H1 (cell line): ENCODE results near the gene DPEP3. TPM values are rescaled to one million over a fixed set of nuclear protein-coding genes. Genes with fewer than 3 reads are reported as not detected.

ENCODE experiments used
- CTCF ChIA-PET: fragments of 300-600 bp; sonication (Branson Sonifier 250); formaldehyde crosslinking; loops from one replicate; lab custom pipeline; 2021; ENCODE audit not compliant: partially characterized antibody; lab: Charles Lee
- POLR2A ChIA-PET: fragments of 300-600 bp; sonication (Branson Sonifier 250); formaldehyde crosslinking; loops from one replicate; lab custom pipeline; 2021; ENCODE audit warnings: inconsistent platforms; ENCODE audit not compliant: partially characterized antibody; lab: Charles Lee
- DNase-seq, 2 experiments: peaks; one replicate each; pipeline versions ENCODE4 v3.0.0 to v3.0.0-alpha.2; 2010 to 2022; ENCODE audit warnings: low spot score in 2 of 2, low read depth in 1 of 2, mixed read lengths in 1 of 2
- FAIRE-seq: peaks from 2 replicates; lab custom pipeline; 2011; peaks lifted over from hg19 to GRCh38; lab: Jason Lieb, UNC
- H2AFZ ChIP-seq: 2 replicates; pipeline ENCODE4 v1.8.1; 2012; ENCODE audit warnings: low read length, inconsistent platforms
- H2AK5ac ChIP-seq: 2 replicates; pipeline ENCODE4 v1.6.1; 2013; ENCODE audit warnings: low read depth, low read length
- H2BK120ac ChIP-seq: replicated peaks from 2 replicates; pipeline ENCODE3; 2013; ENCODE audit warnings: low read depth, low read length, inconsistent platforms
- H2BK12ac ChIP-seq: 2 replicates; pipeline ENCODE4 v1.6.1; 2013; ENCODE audit warnings: low read depth, low read length
- H2BK15ac ChIP-seq: 2 replicates; pipeline ENCODE4 v1.6.1; 2013; ENCODE audit warnings: low read length
- H2BK20ac ChIP-seq: 2 replicates; pipeline ENCODE4 v1.6.1; 2013; ENCODE audit warnings: low read length
- H2BK5ac ChIP-seq: 2 replicates; pipeline ENCODE4 v1.6.1; 2013; ENCODE audit warnings: low read depth, low read length
- H3K14ac ChIP-seq: 2 replicates; pipeline ENCODE4 v1.6.1; 2013; ENCODE audit warnings: inconsistent platforms; ENCODE audit not compliant: insufficient read length
- H3K18ac ChIP-seq: 2 replicates; pipeline ENCODE4 v1.6.1; 2013; ENCODE audit warnings: low read length; ENCODE audit errors: extremely low read depth
- H3K23ac ChIP-seq: 2 replicates; pipeline ENCODE4 v1.6.1; 2013; ENCODE audit warnings: inconsistent platforms; ENCODE audit not compliant: insufficient read length
- H3K23me2 ChIP-seq: 2 replicates; pipeline ENCODE4 v1.6.1; 2013; ENCODE audit warnings: low read depth, low read length
- H3K27ac ChIP-seq: 2 replicates; pipeline ENCODE4 v1.6.1; 2011; ENCODE audit warnings: low read depth, low read length, inconsistent platforms
- H3K27me3 ChIP-seq, 4 experiments: replicated peaks in 1 of 4; 1 replicate in 1 of 4; 2 replicates in 3 of 4; pipeline versions ENCODE4 v1.6.1 to v1.8.1; 2011 to 2013; ENCODE audit warnings: low read length in 3 of 4, mild to moderate bottlenecking in 3 of 4, inconsistent platforms in 2 of 4, mixed read lengths in 2 of 4, moderate library complexity in 1 of 4; ENCODE audit not compliant: control insufficient read depth in 3 of 4, insufficient read depth in 3 of 4; ENCODE audit errors: extremely low read depth in 1 of 4
- H3K36me3 ChIP-seq, 4 experiments: 2 replicates each; pipeline versions ENCODE4 v1.6.1 to v1.8.1; 2011 to 2013; ENCODE audit warnings: mild to moderate bottlenecking in 4 of 4, low read length in 3 of 4, moderate library complexity in 2 of 4, control low read depth in 1 of 4, inconsistent platforms in 1 of 4; ENCODE audit not compliant: insufficient read depth in 4 of 4, control insufficient read depth in 2 of 4
- H3K4ac ChIP-seq: replicated peaks from 2 replicates; pipeline ENCODE3; 2013; ENCODE audit warnings: low read length, low read depth, mixed read lengths, inconsistent platforms; ENCODE audit not compliant: insufficient read length
- H3K4me1 ChIP-seq, 4 experiments: replicated peaks in 1 of 4; 1 replicate in 1 of 4; 2 replicates in 3 of 4; pipeline versions ENCODE4 v1.6.1 to v1.8.1; 2011 to 2013; ENCODE audit warnings: low read length in 3 of 4, inconsistent platforms in 2 of 4, mixed read lengths in 1 of 4; ENCODE audit not compliant: insufficient read depth in 4 of 4, control insufficient read depth in 3 of 4
- H3K4me2 ChIP-seq, 2 experiments: 2 replicates each; pipeline versions ENCODE4 v1.6.1 to v1.8.1; 2011 to 2013; ENCODE audit warnings: low read depth in 2 of 2, low read length in 2 of 2, control low read depth in 1 of 2, inconsistent platforms in 1 of 2, mild to moderate bottlenecking in 1 of 2; ENCODE audit not compliant: insufficient read depth in 1 of 2
- H3K4me3 ChIP-seq, 4 experiments: fragments of 200-600, 300-600 bp in 1 of 4; sonication (generic), shearing (Covaris generic), sonication (Bioruptor Twin) in 1 of 4; 2 replicates each; pipeline versions ENCODE4 v1.5.1 to v1.8.1; 2011 to 2016; ENCODE audit warnings: low read length in 4 of 4, low read depth in 3 of 4, control low read depth in 2 of 4, inconsistent platforms in 2 of 4, mild to moderate bottlenecking in 2 of 4, mixed read lengths in 1 of 4, moderate library complexity in 1 of 4; ENCODE audit not compliant: insufficient read depth in 2 of 4; ENCODE audit errors: extremely low read depth in 1 of 4
- H3K56ac ChIP-seq: replicated peaks from 2 replicates; pipeline ENCODE3; 2013; ENCODE audit warnings: low read depth, mild to moderate bottlenecking, mixed read lengths, low read length, inconsistent platforms; ENCODE audit not compliant: insufficient read length
- H3K79me1 ChIP-seq: 2 replicates; pipeline ENCODE4 v1.6.1; 2013; ENCODE audit warnings: low read depth, low read length, control low read depth
- H3K79me2 ChIP-seq, 2 experiments: 2 replicates each; pipeline versions ENCODE4 v1.6.1 to v1.8.1; 2012 to 2013; ENCODE audit warnings: low read length in 2 of 2, mild to moderate bottlenecking in 2 of 2, inconsistent platforms in 1 of 2; ENCODE audit not compliant: insufficient read depth in 2 of 2, control insufficient read depth in 1 of 2
- H3K9ac ChIP-seq, 4 experiments: replicated peaks in 1 of 4; 1 replicate in 1 of 4; 2 replicates in 3 of 4; pipeline versions ENCODE4 v1.6.1 to v1.8.1; 2011 to 2013; ENCODE audit warnings: low read depth in 3 of 4, low read length in 3 of 4, control low read depth in 2 of 4, mild to moderate bottlenecking in 2 of 4, moderate library complexity in 2 of 4, inconsistent platforms in 1 of 4; ENCODE audit errors: extremely low read depth in 1 of 4
- H3K9me3 ChIP-seq, 2 experiments: 2 replicates each; pipeline versions ENCODE4 v1.6.1 to v1.8.1; 2012 to 2013; ENCODE audit warnings: mild to moderate bottlenecking in 2 of 2, moderate library complexity in 2 of 2, control low read depth in 1 of 2, inconsistent platforms in 1 of 2, low read depth in 1 of 2, low read length in 1 of 2, mixed read lengths in 1 of 2; ENCODE audit not compliant: insufficient read depth in 2 of 2
- H4K20me1 ChIP-seq, 2 experiments: replicated peaks in 1 of 2; 2 replicates each; pipeline versions ENCODE3 to v1.8.1; 2011 to 2013; ENCODE audit warnings: inconsistent platforms in 2 of 2, low read length in 2 of 2, mild to moderate bottlenecking in 1 of 2; ENCODE audit not compliant: insufficient read depth in 2 of 2, control insufficient read depth in 1 of 2
- H4K5ac ChIP-seq: 2 replicates; pipeline ENCODE4 v1.6.1; 2013; ENCODE audit warnings: low read length, low read depth, mixed read lengths, inconsistent platforms; ENCODE audit not compliant: insufficient read length
- H4K8ac ChIP-seq: 2 replicates; pipeline ENCODE4 v1.8.0; 2013; ENCODE audit warnings: mild to moderate bottlenecking, moderate library complexity, low read length, inconsistent platforms; ENCODE audit not compliant: insufficient read depth; ENCODE audit errors: extremely low read depth
- H4K91ac ChIP-seq: replicated peaks from 2 replicates; pipeline ENCODE3; 2013; ENCODE audit warnings: low read length, mixed read lengths, inconsistent platforms; ENCODE audit not compliant: insufficient read length
- CREB1 ChIP-seq: IDR thresholded peaks from 2 replicates; pipeline ENCODE4 v1.6.1; 2012; ENCODE audit warnings: inconsistent platforms
- CTCF ChIP-seq, 3 experiments: IDR thresholded peaks; 1 replicate in 2 of 3; 2 replicates in 1 of 3; pipeline versions ENCODE4 v1.5.1 to v1.6.1; 2011; ENCODE audit warnings: low read length in 3 of 3, mild to moderate bottlenecking in 3 of 3, inconsistent platforms in 2 of 3, low read depth in 1 of 3, moderate library complexity in 1 of 3; ENCODE audit not compliant: insufficient read depth in 1 of 3; ENCODE audit errors: control extremely low read depth in 1 of 3
- RAD21 ChIP-seq, 2 experiments: IDR thresholded peaks in 1 of 2; conservative IDR thresholded peaks in 1 of 2; 2 replicates each; pipeline ENCODE4 v1.6.1; 2011; ENCODE audit warnings: low read depth in 2 of 2, low read length in 2 of 2, improper control_type of control experiment in 1 of 2, inconsistent platforms in 1 of 2, mild to moderate bottlenecking in 1 of 2, moderate library complexity in 1 of 2
- WGBS, 2 experiments: shearing (Covaris generic) in 1 of 2; methylation state at CpG; one replicate each; pipeline versions ENCODE4 v1.1.6 to v1.1.7; 2013 to 2015; ENCODE audit warnings: low lambda C conversion rate in 2 of 2, mixed read lengths in 2 of 2, inconsistent platforms in 1 of 2, low coverage in 1 of 2, missing lambda C conversion rate in 1 of 2; ENCODE audit not compliant: insufficient replicate concordance in 2 of 2, insufficient coverage in 1 of 2, insufficient read length in 1 of 2; ENCODE audit errors: extremely low coverage in 1 of 2, missing lambda C conversion rate in 1 of 2; 5-methylcytosine and 5-hydroxymethylcytosine counted together
- polyA plus RNA-seq, 7 experiments: library from polyadenylated mRNA; depleted of rRNA in 3 of 7; stranded (reverse) in 5 of 7; unstranded in 2 of 7; fragments of >200 nt in 5 of 7; fragments of 200-250 nt in 2 of 7; gene quantifications; 1 replicate in 5 of 7; 2 replicates in 1 of 7; 4 replicates in 1 of 7; pipeline versions ENCODE4 v1.2.1 to v1.2.3, GENCODE V29; 2011 to 2013; ENCODE audit warnings: missing spikeins in 2 of 7, mixed read lengths in 2 of 7
- total RNA-seq: library from RNA; stranded (reverse); fragmentation: NEBNext Ultra II Directional; extraction: Animal tissue kit (Norgen Biotek cat#: 25700); gene quantifications from 2 replicates; pipeline ENCODE4 v1.2.1, GENCODE V29; 2021

Gene DPEP3
- total and polyA plus RNA-seq, 2 of the 8 experiments (the other 6 are each of a cell fraction or from before 2014, with no cell fraction given), result 6.5 to 9.9 TPM

GRCh38 chr16:67926181-67926750, 54.0 kb downstream of the DPEP3 start:
- H3K18ac ChIP-seq, result no peak overlapping the region
- H4K20me1 ChIP-seq, result peaks cover 12 to 25% of the 10 kb centered on the region in 2 experiments
- ChIA-PET CTCF (interaction anchor here (0.6 to 27.1 kb wide), 22 partner anchors 7 to 406 kb away, joined by 3 to 623 read pairs (median 3); partner anchors contain the start of genes CTRL, EDC4, LCAT and NRN1L), POLR2A (interaction anchor here (0.6 to 7.5 kb wide), 6 partner anchors 9 to 167 kb away, joined by 3 to 43 read pairs (median 4); partner anchors contain the start of genes NRN1L and PSMB10)
- no peak overlapping the region for H3K9ac ChIP-seq
- no peaks in the 10 kb centered on the region for H3K79me2 ChIP-seq
- H3K23me2 ChIP-seq, result no peaks in the 10 kb centered on the region
- H2BK15ac ChIP-seq, result 0 out of 2 replicates have a peak overlapping the region, but pooled peaks have one; percentile 16
- H2BK120ac ChIP-seq, result no peak overlapping the region
- H3K4ac ChIP-seq, result no peak overlapping the region
- H3K14ac ChIP-seq, result no peak overlapping the region
- H3K56ac ChIP-seq, result peak overlapping the region; percentile 23
- H3K79me1 ChIP-seq, result no peaks in the 10 kb centered on the region
- no peak overlapping the region for H4K5ac ChIP-seq
- H3K36me3 ChIP-seq, result no peaks in the 10 kb centered on the region; a peak in 2 of 8 replicates
- no peak overlapping the region for H2AFZ ChIP-seq
- H2BK20ac ChIP-seq, result no peak overlapping the region
- no peaks in the 10 kb centered on the region for H3K27me3 ChIP-seq
- no peak overlapping the region for H4K8ac ChIP-seq
- H3K27ac ChIP-seq, result no peak overlapping the region; the same call in 1 of the 2 replicates
- FAIRE-seq, result no peak
- no peaks in the 10 kb centered on the region for H3K9me3 ChIP-seq
- 0 out of 2 replicates have a peak overlapping the region, but pooled peaks have one; percentile 27 for H2BK12ac ChIP-seq
- no peak overlapping the region for H4K91ac ChIP-seq
- H3K4me2 ChIP-seq, result no peak overlapping the region
- peak overlapping the region; percentile 72 for H2BK5ac ChIP-seq
- WGBS, 2 experiments, result 81% methylated on average over 13 of the region's 13 CpGs; no CpG with 5 or more reads in 1 of the 2 experiments
- H3K4me3 ChIP-seq, result no peak overlapping the region
- peak in 1 of 2 experiments; percentile 14; a peak in 1 of 4 replicates for TF ChIP-seq RAD21 (IDR thresholded peaks at IDR 0.05 in 1 of 2, conservative IDR thresholded peaks at IDR 0.05 in 1 of 2; ENCODE audit: low read depth in 2 of 2, low read length in 2 of 2)
- no peak for TF ChIP-seq CREB1
- TF ChIP-seq CTCF (IDR thresholded peaks at IDR 0.05; ENCODE audit: control extremely low read depth in 1 of 3, insufficient read depth in 1 of 3, low read depth in 1 of 3, low read length in 3 of 3), result peak in 2 of 3 experiments; percentile 17 to 34; a peak in 2 of 4 replicates
- H3K4me1 ChIP-seq, result peaks cover 0 to 8% (median 4%) of the 10 kb centered on the region in 4 experiments; a peak in 5 of 7 replicates
- no peak for DNase-seq
- H2AK5ac ChIP-seq, result no peak overlapping the region
- H3K23ac ChIP-seq, result no peak overlapping the region
